ENCODE results near the gene CHIT1.

DNA sequence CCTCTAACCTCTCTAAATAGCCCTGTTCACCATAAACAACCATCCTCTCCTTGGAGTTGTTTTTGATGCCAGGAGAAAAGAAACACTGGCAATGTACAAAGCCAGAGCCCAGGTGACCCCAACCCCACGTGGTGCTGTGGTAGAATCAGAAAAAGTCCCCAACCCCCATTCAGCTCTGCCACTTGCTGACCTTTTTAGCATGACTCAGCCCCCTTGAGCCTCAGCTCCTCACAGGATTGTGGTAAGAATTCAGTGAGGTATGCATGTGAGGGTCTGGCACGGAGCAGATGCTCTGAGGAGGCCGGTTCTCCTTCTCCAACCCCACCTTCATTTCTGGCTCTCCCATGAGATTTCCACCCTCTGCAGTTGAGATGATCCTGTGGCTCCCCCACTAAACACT lies 31.8 kb downstream of the CHIT1 start:
- no peak for TF ChIP-seq POLR2A (IDR thresholded peaks at IDR 0.05)
- TF ChIP-seq, protein P1, sequence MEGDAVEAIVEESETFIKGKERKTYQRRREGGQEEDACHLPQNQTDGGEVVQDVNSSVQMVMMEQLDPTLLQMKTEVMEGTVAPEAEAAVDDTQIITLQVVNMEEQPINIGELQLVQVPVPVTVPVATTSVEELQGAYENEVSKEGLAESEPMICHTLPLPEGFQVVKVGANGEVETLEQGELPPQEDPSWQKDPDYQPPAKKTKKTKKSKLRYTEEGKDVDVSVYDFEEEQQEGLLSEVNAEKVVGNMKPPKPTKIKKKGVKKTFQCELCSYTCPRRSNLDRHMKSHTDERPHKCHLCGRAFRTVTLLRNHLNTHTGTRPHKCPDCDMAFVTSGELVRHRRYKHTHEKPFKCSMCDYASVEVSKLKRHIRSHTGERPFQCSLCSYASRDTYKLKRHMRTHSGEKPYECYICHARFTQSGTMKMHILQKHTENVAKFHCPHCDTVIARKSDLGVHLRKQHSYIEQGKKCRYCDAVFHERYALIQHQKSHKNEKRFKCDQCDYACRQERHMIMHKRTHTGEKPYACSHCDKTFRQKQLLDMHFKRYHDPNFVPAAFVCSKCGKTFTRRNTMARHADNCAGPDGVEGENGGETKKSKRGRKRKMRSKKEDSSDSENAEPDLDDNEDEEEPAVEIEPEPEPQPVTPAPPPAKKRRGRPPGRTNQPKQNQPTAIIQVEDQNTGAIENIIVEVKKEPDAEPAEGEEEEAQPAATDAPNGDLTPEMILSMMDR (IDR thresholded peaks at IDR 0.05), result no peak
